ENCODE data around the gene ITIH3. TPM values are rescaled to one million over a fixed set of nuclear protein-coding genes. Genes with fewer than 3 reads are reported as not detected.

The ITIH3 gene
- total and polyA plus RNA-seq, 2 of the 4 experiments (the other 2 are of a cell fraction) = 0.72 to 0.94 TPM

DNA sequence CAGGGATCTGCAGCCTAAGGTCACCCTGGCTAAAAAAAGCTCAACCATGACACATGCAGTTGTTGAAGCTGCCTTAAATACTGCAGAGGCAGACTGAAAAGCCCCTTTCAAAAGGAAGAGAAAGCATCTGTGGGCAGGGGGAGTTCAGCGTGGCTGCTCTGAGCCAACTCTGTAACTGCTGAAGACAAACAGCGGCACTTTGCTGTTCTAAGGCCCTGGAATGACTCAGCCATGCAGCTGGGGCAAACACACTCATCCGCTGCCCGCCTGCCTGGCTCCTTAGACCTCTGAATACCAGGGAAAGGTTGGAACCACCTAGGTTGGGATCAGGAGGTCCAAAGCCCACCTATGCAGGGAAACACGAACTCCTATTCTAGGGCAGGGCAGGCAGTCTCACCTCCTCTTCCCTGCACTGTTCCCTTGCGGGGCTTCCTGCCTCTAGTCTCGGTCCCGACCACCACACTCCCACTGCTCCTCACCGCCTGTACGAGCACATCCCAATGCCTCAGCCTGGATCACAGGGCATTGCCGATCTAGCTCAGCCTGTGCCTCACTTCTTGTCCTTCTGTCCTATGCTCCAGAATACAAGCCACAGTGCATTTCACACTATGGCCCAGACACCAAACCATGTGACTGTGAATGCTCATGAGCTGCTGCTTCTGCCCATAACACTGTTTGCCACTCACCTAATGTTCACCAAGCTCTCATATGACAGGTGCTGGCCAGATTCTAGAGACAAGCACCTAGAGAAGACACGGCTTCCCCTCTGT is 46.8 kb downstream of the ITIH3 start:
- Histone ChIP-seq H3K4me1 (ENCODE audit: control insufficient read depth, insufficient read depth, low read length) (peaks cover 4% of the 10 kb centered on the region; the same call in 1 of the 2 replicates), H3K18ac (ENCODE audit: low read depth, low read length) (no peak overlapping the region), H3K56ac (ENCODE audit: extremely low read depth, insufficient read depth, low read length) (no peak overlapping the region), H3K23ac (ENCODE audit: low read depth, low read length) (no peak overlapping the region), H4K5ac (ENCODE audit: low read depth, low read length) (no peak overlapping the region), H2BK20ac (ENCODE audit: low read depth, low read length) (no peak overlapping the region), H3K27me3 (ENCODE audit: control insufficient read depth, insufficient read depth, low read length) (no peaks in the 10 kb centered on the region), H3K4me2 (ENCODE audit: low read depth, low read length) (no peak overlapping the region), H3K79me1 (ENCODE audit: low read depth in 1 of 2, low read length in 2 of 2) (no peaks in the 10 kb centered on the region; a peak in 1 of 4 replicates), H3K36me3 (ENCODE audit: control insufficient read depth, insufficient read depth, low read length) (peaks cover 14% of the 10 kb centered on the region; the same call in 1 of the 2 replicates), H2BK120ac (ENCODE audit: low read depth, low read length) (no peak overlapping the region), H3K27ac (ENCODE audit: insufficient read depth, low read length) (no peak overlapping the region), H3K4ac (ENCODE audit: low read depth, low read length) (no peak overlapping the region), H3K14ac (replicated peaks; ENCODE audit: low read depth, low read length) (no peak overlapping the region), H2BK5ac (ENCODE audit: low read depth, low read length, poor library complexity, severe bottlenecking) (no peak overlapping the region), H3K9me1 (ENCODE audit: insufficient read depth, low read length) (peaks cover 9% of the 10 kb centered on the region; the same call in 1 of the 2 replicates), H3K9me3 (ENCODE audit: control insufficient read depth, insufficient read depth, low read length) (no peaks in the 10 kb centered on the region), H2AFZ (replicated peaks; ENCODE audit: low read length, poor library complexity) (no peak overlapping the region), H4K91ac (ENCODE audit: insufficient read depth, low read depth, low read length) (no peak overlapping the region), H3K4me3 (ENCODE audit: insufficient read depth, low read depth, low read length) (no peak overlapping the region), H2AK9ac (replicated peaks; ENCODE audit: low read depth, low read length, poor library complexity) (no peak overlapping the region), H4K8ac (ENCODE audit: low read depth in 2 of 2, low read length in 2 of 2) (no peak overlapping the region), H2BK15ac (ENCODE audit: low read depth, low read length) (no peak overlapping the region), H4K20me1 (ENCODE audit: insufficient read depth, low read length) (no peaks in the 10 kb centered on the region; the same call in 1 of the 2 replicates), H2AK5ac (ENCODE audit: low read depth, low read length) (no peak overlapping the region), H3K9ac (ENCODE audit: low read depth, low read length) (no peak overlapping the region)
- dilution Hi-C loops (cut with HindIII; ENCODE audit: low sequenced_read_pairs, unreplicated experiment) = no loop called here
- no TSS peak for BruUV-seq (replicated peaks)
- intact Hi-C loops (cut with micrococcal nuclease) = no loop called here
- 87% methylated on average over 8 of the region's 12 CpGs; no CpG with 5 or more reads in 1 of the 2 experiments for WGBS, 2 experiments (ENCODE audit: extremely low coverage in 2 of 2, insufficient read length in 1 of 2)
- ChIA-PET CTCF (interaction anchor here (1.0 kb wide), 1 partner anchor 21 kb away, joined by 3 read pairs; no protein-coding TSS in a partner anchor), POLR2A (ENCODE audit: unreplicated experiment) (no interaction called here)
- peak; percentile 31 for DNase-seq
- TF ChIP-seq BHLHE40 (IDR thresholded peaks at IDR 0.05; ENCODE audit: low read depth, low read length) (no peak), CHD1 (IDR thresholded peaks at IDR 0.05; ENCODE audit: low read depth, low read length) (no peak), RFX5 (IDR thresholded peaks at IDR 0.05; ENCODE audit: low read depth, low read length) (no peak), POLR2A (IDR thresholded peaks at IDR 0.05; ENCODE audit: low read depth, low read length) (no peak), MAFK (IDR thresholded peaks at IDR 0.05; ENCODE audit: low read depth, low read length) (no peak), FOS (IDR thresholded peaks at IDR 0.05; ENCODE audit: low read depth, low read length) (no peak)
- TF ChIP-seq, protein P1, sequence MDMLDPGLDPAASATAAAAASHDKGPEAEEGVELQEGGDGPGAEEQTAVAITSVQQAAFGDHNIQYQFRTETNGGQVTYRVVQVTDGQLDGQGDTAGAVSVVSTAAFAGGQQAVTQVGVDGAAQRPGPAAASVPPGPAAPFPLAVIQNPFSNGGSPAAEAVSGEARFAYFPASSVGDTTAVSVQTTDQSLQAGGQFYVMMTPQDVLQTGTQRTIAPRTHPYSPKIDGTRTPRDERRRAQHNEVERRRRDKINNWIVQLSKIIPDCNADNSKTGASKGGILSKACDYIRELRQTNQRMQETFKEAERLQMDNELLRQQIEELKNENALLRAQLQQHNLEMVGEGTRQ (IDR thresholded peaks at IDR 0.05; ENCODE audit: low read depth, low read length) = no peak
- TF ChIP-seq, protein P2, sequence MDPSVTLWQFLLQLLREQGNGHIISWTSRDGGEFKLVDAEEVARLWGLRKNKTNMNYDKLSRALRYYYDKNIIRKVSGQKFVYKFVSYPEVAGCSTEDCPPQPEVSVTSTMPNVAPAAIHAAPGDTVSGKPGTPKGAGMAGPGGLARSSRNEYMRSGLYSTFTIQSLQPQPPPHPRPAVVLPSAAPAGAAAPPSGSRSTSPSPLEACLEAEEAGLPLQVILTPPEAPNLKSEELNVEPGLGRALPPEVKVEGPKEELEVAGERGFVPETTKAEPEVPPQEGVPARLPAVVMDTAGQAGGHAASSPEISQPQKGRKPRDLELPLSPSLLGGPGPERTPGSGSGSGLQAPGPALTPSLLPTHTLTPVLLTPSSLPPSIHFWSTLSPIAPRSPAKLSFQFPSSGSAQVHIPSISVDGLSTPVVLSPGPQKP (IDR thresholded peaks at IDR 0.05; ENCODE audit: borderline replicate concordance, low read depth, low read length) = no peak
- TF ChIP-seq, protein P3, sequence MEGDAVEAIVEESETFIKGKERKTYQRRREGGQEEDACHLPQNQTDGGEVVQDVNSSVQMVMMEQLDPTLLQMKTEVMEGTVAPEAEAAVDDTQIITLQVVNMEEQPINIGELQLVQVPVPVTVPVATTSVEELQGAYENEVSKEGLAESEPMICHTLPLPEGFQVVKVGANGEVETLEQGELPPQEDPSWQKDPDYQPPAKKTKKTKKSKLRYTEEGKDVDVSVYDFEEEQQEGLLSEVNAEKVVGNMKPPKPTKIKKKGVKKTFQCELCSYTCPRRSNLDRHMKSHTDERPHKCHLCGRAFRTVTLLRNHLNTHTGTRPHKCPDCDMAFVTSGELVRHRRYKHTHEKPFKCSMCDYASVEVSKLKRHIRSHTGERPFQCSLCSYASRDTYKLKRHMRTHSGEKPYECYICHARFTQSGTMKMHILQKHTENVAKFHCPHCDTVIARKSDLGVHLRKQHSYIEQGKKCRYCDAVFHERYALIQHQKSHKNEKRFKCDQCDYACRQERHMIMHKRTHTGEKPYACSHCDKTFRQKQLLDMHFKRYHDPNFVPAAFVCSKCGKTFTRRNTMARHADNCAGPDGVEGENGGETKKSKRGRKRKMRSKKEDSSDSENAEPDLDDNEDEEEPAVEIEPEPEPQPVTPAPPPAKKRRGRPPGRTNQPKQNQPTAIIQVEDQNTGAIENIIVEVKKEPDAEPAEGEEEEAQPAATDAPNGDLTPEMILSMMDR (conservative IDR thresholded peaks at IDR 0.05; ENCODE audit: low read depth, low read length) = no peak
- in situ Hi-C loops (cut with MboI; ENCODE audit: low sequenced_read_pairs) = no loop called here
- ATAC-seq (ENCODE audit: low read depth) = no peak; the same call in 1 of the 2 replicates

Measured in IMR-90 (cell line).